GM12892 (cell line): ENCODE data around the gene CCDC184.
"Not testable (repeated sequence)": the region's sequence is repeated elsewhere in the genome, so short reads cannot be mapped to it uniquely, and the experiment has no call there.

Source experiments
- POLR2A ChIP-seq: IDR thresholded peaks from 2 replicates; pipeline ENCODE4 v1.6.1; 2011; ENCODE audit warnings: low read depth, low read length, control low read depth
- POLR2AphosphoS5 ChIP-seq: IDR thresholded peaks from 2 replicates; pipeline ENCODE4 v1.6.1; 2011; ENCODE audit warnings: low read depth, low read length, control low read depth
- TAF1 ChIP-seq: IDR thresholded peaks from 2 replicates; pipeline ENCODE4 v1.6.1; 2011; ENCODE audit warnings: low read depth, mild to moderate bottlenecking, control low read depth, low read length, borderline replicate concordance

GRCh38 chr12:48155786-48156185, 27.7 kb upstream of the CCDC184 start:
- TF ChIP-seq POLR2AphosphoS5, POLR2A, TAF1: not testable (repeated sequence)
